Right hindlimb (tissue), 1 donor: Measurements from ENCODE around the gene IGFL2.
"Not testable (repeated sequence)": the region's sequence is repeated elsewhere in the genome, so short reads cannot be mapped to it uniquely, and the experiment has no call there.

Experiments
- DNase-seq: peaks from one replicate; pipeline ENCODE4 v3.0.0-alpha.2; 2018

IGFL2 gene

GRCh38 chr19:46144756-46145155 lies 3.3 kb upstream of the IGFL2 start:
- no peak for DNase-seq

- DNase-seq = no peak
Measured at GRCh38 chr19:46147166-46147740, 785 bp upstream of the IGFL2 start.

- no peak for DNase-seq
Measured at GRCh38 chr19:46150606-46151005, 2.6 kb downstream of the IGFL2 start.

- DNase-seq = no peak
Measured at GRCh38 chr19:46155237-46155636, 7.2 kb downstream of the IGFL2 start.

- DNase-seq = no peak
Measured at GRCh38 chr19:46159418-46160232, 11.6 kb downstream of the IGFL2 start.

- DNase-seq = no peak
Measured at GRCh38 chr19:46160233-46160775, 12.3 kb downstream of the IGFL2 start.

- DNase-seq = not testable (repeated sequence)
Measured at GRCh38 chr19:46161642-46162257, 13.7 kb downstream of the IGFL2 start.

- no peak for DNase-seq
Measured at GRCh38 chr19:46162731-46163130, 14.7 kb downstream of the IGFL2 start.

GRCh38 chr19:46173886-46174480 lies 25.9 kb downstream of the IGFL2 start:
- DNase-seq = no peak

- DNase-seq = no peak
Measured at GRCh38 chr19:46176116-46176860, 28.2 kb downstream of the IGFL2 start.

- no peak for DNase-seq
Measured at GRCh38 chr19:46179076-46179759, 31.2 kb downstream of the IGFL2 start.

GRCh38 chr19:46180701-46181387 lies 32.8 kb downstream of the IGFL2 start:
- DNase-seq = no peak

GRCh38 chr19:46181388-46181779 lies 33.3 kb downstream of the IGFL2 start:
- DNase-seq = no peak

GRCh38 chr19:46182476-46182875 lies 34.4 kb downstream of the IGFL2 start:
- DNase-seq = no peak

GRCh38 chr19:46184775-46185710 lies 37.0 kb downstream of the IGFL2 start:
- not testable (repeated sequence) for DNase-seq

- no peak for DNase-seq
Measured at GRCh38 chr19:46186101-46186716, 38.2 kb downstream of the IGFL2 start.

- DNase-seq = no peak
Measured at GRCh38 chr19:46186717-46187101, 38.7 kb downstream of the IGFL2 start.

- no peak for DNase-seq
Measured at GRCh38 chr19:46189971-46190888, 42.2 kb downstream of the IGFL2 start.

- no peak for DNase-seq
Measured at GRCh38 chr19:46191356-46191755, 43.3 kb downstream of the IGFL2 start.
